Adrenal gland (tissue), 5 donors: ENCODE data around the gene CLEC11A.
"Not testable (repeated sequence)": the region's sequence is repeated elsewhere in the genome, so short reads cannot be mapped to it uniquely, and the experiment has no call there.

Experiments
- POLR2A ChIP-seq, 2 donors: fragments of 450-650 bp; IDR thresholded peaks; one replicate each; pipeline ENCODE4 v1.6.1; 2017; ENCODE audit warnings: antibody characterized with exemption in 2 of 2, mild to moderate bottlenecking in 2 of 2, moderate library complexity in 1 of 2
- TF ChIP-seq, protein P1 (sequence below), 6 experiments: fragments of 450-650 bp in 4 of 6; fragments of 200-600 bp in 2 of 6; sonication (generic) in 1 of 6; IDR thresholded peaks; 1 replicate in 5 of 6; 2 replicates in 1 of 6; pipeline versions ENCODE4 v1.5.1 to v1.8.0; 2016 to 2021; ENCODE audit warnings: antibody characterized with exemption in 6 of 6, mild to moderate bottlenecking in 2 of 6, moderate library complexity in 1 of 6
- donor health status: DM: no; HTN: no; CAD: no.

DNA sequence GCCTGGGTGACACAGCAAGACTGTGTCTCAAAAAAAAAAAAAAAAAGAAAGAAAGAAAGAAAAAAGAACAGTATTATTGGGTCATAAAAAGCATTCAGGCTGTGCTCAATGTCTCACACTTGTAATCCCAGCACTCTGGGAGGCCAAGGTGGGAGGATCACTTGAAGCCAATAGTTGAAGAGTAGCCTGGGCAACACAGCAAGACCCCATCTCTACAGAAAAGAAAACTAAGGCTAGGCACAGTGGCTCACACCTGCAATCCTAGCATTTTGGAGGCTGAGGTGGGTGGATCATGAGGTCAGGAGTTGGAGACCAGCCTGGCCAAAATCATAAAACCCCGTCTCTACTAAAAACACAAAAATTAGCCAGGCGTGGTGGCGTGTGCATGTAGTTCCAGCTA lies 34.5 kb downstream of the CLEC11A start:
- TF ChIP-seq, protein P1, sequence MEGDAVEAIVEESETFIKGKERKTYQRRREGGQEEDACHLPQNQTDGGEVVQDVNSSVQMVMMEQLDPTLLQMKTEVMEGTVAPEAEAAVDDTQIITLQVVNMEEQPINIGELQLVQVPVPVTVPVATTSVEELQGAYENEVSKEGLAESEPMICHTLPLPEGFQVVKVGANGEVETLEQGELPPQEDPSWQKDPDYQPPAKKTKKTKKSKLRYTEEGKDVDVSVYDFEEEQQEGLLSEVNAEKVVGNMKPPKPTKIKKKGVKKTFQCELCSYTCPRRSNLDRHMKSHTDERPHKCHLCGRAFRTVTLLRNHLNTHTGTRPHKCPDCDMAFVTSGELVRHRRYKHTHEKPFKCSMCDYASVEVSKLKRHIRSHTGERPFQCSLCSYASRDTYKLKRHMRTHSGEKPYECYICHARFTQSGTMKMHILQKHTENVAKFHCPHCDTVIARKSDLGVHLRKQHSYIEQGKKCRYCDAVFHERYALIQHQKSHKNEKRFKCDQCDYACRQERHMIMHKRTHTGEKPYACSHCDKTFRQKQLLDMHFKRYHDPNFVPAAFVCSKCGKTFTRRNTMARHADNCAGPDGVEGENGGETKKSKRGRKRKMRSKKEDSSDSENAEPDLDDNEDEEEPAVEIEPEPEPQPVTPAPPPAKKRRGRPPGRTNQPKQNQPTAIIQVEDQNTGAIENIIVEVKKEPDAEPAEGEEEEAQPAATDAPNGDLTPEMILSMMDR (IDR thresholded peaks at IDR 0.05), result not testable (repeated sequence)
- TF ChIP-seq POLR2A (IDR thresholded peaks at IDR 0.05), result not testable (repeated sequence)
